ENCODE data around the gene DDX31.

DNA sequence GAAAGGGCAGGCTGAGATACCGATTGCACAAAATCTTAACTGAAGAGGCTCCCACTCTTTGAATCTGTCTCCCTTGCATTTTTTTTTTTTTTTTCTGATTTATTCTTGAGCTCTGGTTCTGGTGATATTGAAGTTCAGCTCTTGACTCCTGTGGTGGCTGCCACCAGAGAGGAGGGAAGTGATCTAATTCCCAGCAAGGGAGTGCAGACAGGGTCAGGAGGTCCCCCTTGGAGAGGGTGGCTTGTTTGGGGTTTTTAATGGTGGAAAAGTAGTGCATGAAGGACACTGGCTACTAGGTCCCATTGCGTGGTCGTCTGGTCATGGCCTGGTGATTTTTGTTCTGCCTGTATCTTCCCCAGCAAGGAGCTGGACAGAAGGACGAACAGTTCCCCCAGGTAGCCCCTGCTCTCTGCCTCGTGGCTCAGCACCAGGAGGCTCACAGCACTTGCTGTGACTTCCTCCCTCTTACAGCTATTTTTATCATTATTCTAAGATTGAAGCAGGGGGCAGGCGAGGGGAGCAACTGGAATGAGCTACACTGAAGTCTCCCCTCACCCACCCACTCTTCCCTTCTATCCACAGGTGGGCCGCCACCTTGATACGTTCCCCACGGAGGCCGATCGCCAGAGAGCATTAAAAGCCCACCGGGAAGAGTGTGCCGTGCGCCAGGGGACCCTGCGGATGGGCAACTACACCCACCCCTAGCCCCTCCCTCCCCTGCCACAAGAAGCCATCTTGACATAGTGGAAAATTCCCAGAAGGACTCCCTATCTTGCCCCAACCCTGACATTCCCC is 97.8 kb downstream of the DDX31 start:
- TF ChIP-seq, protein P1, sequence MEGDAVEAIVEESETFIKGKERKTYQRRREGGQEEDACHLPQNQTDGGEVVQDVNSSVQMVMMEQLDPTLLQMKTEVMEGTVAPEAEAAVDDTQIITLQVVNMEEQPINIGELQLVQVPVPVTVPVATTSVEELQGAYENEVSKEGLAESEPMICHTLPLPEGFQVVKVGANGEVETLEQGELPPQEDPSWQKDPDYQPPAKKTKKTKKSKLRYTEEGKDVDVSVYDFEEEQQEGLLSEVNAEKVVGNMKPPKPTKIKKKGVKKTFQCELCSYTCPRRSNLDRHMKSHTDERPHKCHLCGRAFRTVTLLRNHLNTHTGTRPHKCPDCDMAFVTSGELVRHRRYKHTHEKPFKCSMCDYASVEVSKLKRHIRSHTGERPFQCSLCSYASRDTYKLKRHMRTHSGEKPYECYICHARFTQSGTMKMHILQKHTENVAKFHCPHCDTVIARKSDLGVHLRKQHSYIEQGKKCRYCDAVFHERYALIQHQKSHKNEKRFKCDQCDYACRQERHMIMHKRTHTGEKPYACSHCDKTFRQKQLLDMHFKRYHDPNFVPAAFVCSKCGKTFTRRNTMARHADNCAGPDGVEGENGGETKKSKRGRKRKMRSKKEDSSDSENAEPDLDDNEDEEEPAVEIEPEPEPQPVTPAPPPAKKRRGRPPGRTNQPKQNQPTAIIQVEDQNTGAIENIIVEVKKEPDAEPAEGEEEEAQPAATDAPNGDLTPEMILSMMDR (IDR thresholded peaks at IDR 0.05) = no peak
- no peak for TF ChIP-seq POLR2A (IDR thresholded peaks at IDR 0.05)

Measured in thyroid gland (tissue), 4 donors.